ENCODE measurements around the gene C1GALT1C1L. TPM values are rescaled to one million over a fixed set of nuclear protein-coding genes. Genes with fewer than 3 reads are reported as not detected.

C1GALT1C1L gene
- total RNA-seq, 1 donor from 2014 or later = not detected

- Mint-ChIP-seq H3K4me3 (no peak overlapping the region), H3K36me3 (ENCODE audit: low read depth) (no peaks in the 10 kb centered on the region), H3K9me3 (no peaks in the 10 kb centered on the region), H3K27me3 (ENCODE audit: low read depth) (no peaks in the 10 kb centered on the region), H3K4me1 (no peaks in the 10 kb centered on the region), H3K27ac (ENCODE audit: unreplicated experiment) (no peak overlapping the region)
- DNase-seq (ENCODE audit: low read depth, low spot score) = no peak
- no peak for TF ChIP-seq CTCF (conservative IDR thresholded peaks at IDR 0.05)
These were observed 39.3 kb upstream of the C1GALT1C1L start for GRCh38 chr2:43715300-43716098.

GRCh38 chr2:43714164-43714563, 37.9 kb upstream of the C1GALT1C1L start:
- no peak overlapping the region for H3K27ac Mint-ChIP-seq (ENCODE audit: unreplicated experiment)
- TF ChIP-seq CTCF (conservative IDR thresholded peaks at IDR 0.05) = no peak
- H3K36me3 Mint-ChIP-seq (ENCODE audit: low read depth) = no peaks in the 10 kb centered on the region
- no peaks in the 10 kb centered on the region for H3K4me1 Mint-ChIP-seq
- H3K9me3 Mint-ChIP-seq = no peaks in the 10 kb centered on the region
- no peak overlapping the region for H3K4me3 Mint-ChIP-seq
- no peaks in the 10 kb centered on the region for H3K27me3 Mint-ChIP-seq (ENCODE audit: low read depth)
- no peak for DNase-seq (ENCODE audit: low read depth, low spot score)

- Mint-ChIP-seq H3K27me3 (ENCODE audit: low read depth) (no peaks in the 10 kb centered on the region), H3K4me1 (no peaks in the 10 kb centered on the region), H3K27ac (ENCODE audit: unreplicated experiment) (no peak overlapping the region), H3K9me3 (no peaks in the 10 kb centered on the region), H3K36me3 (ENCODE audit: low read depth) (no peaks in the 10 kb centered on the region), H3K4me3 (no peak overlapping the region)
- no peak for DNase-seq (ENCODE audit: low read depth, low spot score)
- no peak for TF ChIP-seq CTCF (conservative IDR thresholded peaks at IDR 0.05)
These were observed 34.6 kb upstream of the C1GALT1C1L start for GRCh38 chr2:43710866-43711265.

GRCh38 chr2:43708891-43709290, 32.7 kb upstream of the C1GALT1C1L start:
- Mint-ChIP-seq H3K36me3 (ENCODE audit: low read depth) (no peaks in the 10 kb centered on the region), H3K4me1 (no peaks in the 10 kb centered on the region), H3K9me3 (no peaks in the 10 kb centered on the region), H3K27me3 (ENCODE audit: low read depth) (no peaks in the 10 kb centered on the region), H3K4me3 (no peak overlapping the region), H3K27ac (ENCODE audit: unreplicated experiment) (no peak overlapping the region)
- TF ChIP-seq CTCF (conservative IDR thresholded peaks at IDR 0.05) = no peak
- no peak for DNase-seq (ENCODE audit: low read depth, low spot score)

GRCh38 chr2:43708178-43708577, 31.9 kb upstream of the C1GALT1C1L start:
- H3K27ac Mint-ChIP-seq (ENCODE audit: unreplicated experiment) = no peak overlapping the region
- H3K27me3 Mint-ChIP-seq (ENCODE audit: low read depth) = no peaks in the 10 kb centered on the region
- no peak for DNase-seq (ENCODE audit: low read depth, low spot score)
- TF ChIP-seq CTCF (conservative IDR thresholded peaks at IDR 0.05) = no peak
- H3K4me1 Mint-ChIP-seq = no peaks in the 10 kb centered on the region
- H3K4me3 Mint-ChIP-seq = no peak overlapping the region
- H3K36me3 Mint-ChIP-seq (ENCODE audit: low read depth) = no peaks in the 10 kb centered on the region
- H3K9me3 Mint-ChIP-seq = no peaks in the 10 kb centered on the region

Data from neural crest cell (in vitro differentiated cells).